HPDE6-E6E7 (cell line): ENCODE measurements around the gene RIPOR2.

ENCODE experiments used
- DNase-seq: peaks from one replicate; pipeline ENCODE4 v3.0.0; 2011; ENCODE audit warnings: missing footprints; ENCODE audit errors: extremely low spot score

Gene RIPOR2

DNA sequence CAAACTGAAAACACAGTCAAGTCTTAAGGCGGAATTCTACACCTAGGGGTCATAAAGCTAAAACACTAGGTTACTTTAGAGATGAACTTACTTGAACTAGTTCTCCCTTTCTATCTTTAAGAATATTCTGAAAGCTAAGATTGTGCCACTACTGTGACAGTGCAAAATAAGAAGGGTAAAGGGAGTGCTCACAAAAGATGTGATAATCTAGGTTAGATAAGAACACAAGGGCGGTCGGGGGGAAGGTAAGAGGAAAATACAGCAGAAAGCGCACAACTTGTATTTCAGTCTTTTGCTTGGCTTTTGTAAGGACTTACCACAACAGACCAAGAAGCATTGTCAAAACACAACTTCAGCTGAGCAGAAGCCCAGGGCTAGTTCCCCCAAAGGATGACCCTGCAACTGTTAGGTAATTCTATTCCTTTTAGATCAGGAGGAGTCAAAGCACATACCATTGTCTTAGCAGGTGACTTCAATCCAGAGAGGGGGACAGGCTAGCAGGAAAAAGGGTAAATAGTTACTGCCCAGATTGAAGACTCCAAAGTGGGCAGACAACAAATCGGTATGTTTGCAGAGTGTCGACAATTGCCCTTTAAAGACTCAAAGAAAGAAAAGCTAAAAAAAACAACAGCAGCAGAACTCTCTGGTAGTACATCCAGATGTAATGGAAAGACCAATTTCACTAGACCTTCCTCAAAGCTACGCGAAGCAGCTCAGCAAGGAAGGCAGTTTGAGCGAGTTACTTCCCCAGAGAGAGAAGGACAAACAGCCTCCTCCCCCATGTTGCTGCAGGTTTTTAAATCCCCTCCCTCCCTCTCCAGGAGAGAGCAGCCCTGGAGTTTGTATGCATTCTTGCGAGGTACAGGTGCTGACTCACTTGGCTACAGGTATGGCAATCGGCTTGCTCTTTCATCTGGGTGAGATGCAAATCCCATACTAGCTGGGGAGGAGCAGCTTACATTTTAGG, 59.0 kb downstream of the RIPOR2 start:
- no peak for DNase-seq

DNA sequence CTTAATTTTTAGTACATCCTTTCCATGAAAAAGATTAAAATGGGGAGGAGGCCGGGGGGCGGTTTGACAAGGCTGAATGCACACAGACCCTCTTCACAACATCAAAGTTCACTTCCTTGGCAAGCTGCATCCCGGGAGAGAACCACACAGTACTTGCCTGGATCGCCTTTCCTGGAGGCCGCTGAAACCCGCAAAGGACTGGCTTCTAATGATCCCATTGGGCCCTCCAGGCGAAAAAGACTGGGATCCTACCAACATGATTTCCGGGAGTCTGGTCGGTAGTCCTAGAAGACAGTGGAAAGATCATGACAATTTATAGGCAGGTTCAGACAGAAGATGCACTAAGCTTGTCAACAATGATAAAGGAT, 60.2 kb downstream of the RIPOR2 start:
- DNase-seq: no peak

DNA sequence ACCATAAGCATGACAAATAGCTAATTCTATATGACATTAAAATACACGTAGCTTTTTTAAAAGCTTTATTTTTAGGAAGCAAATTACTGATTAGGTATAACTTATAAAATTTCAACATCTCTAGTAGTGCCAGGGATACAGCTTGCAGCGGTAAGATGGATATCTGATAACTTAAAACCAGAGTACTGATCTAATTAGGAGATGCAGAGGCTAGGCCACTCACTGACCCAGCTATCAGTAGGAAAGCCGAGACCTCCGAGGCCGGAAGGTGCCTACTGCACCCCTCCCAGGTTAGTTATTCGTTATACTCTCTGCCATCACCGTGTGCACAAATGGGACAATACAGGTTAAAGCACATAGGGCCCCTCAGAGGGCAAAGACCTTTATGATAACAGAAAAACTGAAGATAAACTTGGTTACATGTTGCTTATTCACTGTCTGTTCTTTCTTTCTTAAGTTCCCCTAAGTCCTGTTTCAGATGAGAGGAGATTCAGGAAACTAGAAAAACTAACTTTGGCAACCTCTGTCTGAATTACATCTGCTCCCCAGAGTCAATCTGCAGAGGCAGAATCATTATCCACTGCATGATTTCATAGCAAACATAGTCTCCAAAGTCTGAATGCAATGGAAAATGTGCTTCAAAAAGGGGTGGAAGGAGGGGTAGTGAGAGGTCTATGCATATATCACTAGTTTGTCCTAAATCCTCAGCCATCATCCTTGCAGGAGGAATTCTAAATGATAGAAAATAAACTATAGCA, 60.8 kb downstream of the RIPOR2 start:
- no peak for DNase-seq

DNA sequence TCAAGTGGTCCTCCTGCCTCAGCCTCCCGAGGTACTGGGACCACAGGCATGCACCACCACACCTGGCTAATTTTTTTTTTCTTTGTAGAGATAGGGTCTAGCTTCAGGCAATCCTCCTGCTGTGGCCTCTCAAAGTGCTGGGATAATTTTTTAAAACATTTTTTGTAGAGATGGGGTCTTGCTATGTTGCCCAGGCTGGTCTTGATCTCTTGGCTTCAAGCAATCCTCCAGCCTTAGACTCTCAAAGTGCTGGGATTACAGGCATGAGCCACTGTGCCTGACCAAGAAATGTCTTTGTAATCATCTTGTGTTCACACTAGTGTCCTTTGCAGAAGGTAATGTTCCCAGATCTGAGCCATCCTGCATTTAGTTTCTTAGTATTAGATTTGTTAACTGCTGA, 61.6 kb downstream of the RIPOR2 start:
- DNase-seq: no peak

DNA sequence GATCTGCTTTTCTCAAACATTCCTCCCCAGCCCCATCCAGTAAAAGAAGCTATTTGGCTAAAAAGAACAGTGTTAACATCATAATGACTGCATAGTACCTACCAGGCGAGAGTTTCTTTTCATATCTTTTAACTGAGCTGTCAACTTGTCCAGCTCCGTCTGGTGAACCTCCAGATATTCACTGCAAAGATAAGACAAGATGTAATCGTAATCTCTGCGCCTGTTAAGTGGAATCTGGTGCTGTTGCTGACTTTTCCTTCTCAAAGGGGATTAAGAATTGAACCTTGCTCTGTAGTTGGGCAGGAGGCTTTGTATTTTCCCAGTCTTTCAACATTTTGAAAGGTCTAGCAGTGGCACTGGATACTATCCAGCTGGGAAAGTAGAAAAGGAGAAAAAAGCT, 63.0 kb downstream of the RIPOR2 start:
- no peak for DNase-seq

DNA sequence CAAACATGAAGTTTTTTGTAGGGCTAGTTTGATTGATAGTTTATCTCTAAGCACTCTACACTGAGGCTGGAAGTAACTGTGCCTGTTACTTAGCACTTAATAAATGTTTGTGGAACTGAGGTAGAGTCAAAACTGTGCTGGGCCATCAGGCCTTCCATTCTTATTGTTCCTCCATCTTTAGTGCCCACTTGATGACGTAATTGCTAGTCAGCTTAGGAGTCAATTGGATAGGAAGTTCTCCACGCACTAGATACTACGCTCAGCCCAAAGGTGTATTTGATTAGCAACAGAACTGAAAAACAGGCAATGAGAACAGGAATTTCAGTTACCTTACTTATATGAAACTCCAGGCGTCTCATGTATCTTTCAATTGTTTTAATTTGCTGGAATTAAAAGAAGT, 67.0 kb downstream of the RIPOR2 start:
- no peak for DNase-seq

DNA sequence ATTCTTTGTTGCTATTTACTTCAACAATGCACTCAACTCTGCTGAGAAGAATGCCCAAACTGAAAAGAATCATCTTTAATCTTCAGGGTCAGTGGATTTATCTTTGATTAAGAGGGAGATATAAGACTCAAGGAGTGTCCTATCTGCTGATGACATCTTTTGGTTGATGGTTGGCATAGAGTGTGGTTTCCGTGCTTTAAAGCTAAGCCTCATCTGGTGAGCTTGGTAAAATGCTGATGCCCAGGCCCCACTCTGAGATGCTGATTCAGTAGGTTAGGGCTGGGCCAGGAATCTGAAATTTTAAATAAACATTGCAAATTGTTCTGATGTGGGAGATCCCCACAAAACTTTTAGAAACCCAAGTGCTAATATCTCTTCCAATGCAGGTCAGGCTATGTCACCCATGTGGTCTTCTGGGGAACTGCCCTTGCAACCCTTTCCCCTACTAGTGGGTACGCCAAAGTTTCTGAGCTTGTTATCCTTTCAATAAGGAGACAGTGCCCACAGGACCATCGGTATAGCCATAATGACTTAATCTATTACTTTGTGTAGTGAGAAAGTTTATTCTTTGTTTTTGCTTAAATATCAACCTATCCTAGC, 68.6 kb downstream of the RIPOR2 start:
- DNase-seq: no peak

DNA sequence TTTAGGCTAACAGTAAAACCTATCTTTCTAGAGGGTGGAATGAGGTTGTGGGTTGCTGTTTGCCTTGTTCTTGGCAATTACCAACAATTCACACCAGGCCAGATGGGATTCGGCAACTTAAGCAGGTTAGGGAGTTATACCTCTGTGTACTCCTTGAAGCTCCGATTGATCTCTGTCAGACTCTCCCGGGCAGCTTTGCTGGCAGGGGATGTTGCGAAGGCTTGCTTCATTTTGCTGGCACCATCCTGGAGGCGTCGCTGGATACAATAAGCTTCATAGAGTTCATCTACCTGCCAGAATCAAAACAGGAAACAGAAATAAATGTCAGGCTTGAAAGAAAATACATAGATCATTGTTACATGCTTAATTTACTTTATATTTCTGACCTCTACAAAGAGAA, 70.6 kb downstream of the RIPOR2 start:
- no peak for DNase-seq

DNA sequence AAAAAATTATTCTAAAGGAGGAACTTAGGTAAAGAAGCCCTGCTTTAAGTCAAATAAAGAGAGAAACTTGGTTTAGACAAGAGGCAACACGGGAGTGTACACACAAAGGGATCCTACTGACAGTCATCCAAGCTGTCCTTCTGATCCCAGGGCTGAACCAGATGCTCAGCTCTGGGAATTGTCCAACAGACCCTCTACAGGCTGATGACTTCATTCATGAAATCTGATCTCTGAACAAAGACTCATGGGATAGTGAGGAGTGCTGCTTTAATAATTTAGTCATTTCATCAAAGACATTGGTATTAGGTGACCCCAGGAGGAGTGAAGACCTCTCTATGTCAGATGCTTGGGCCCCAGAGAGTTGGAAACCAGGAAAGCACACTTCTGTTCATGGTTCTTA, 71.4 kb downstream of the RIPOR2 start:
- no peak for DNase-seq

DNA sequence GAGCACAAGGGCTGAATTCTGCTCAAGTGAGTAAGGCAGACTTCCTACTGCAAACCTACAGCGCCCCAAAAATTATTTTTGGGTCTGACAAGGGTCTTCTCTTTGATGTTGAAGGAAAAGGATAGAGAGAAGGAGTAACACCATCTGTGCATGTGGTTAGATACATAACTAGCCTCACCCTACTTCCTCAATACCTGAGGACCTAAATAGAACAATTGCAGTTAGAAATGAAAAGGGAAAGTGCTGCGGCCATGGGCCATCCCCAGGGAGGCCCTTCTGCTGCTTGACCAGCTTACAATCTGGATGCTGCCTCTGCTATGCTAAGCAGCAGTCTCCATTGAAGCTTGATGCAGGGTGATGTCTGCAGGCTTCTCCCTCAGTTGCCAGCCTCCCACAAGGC, 73.8 kb downstream of the RIPOR2 start:
- DNase-seq: no peak

DNA sequence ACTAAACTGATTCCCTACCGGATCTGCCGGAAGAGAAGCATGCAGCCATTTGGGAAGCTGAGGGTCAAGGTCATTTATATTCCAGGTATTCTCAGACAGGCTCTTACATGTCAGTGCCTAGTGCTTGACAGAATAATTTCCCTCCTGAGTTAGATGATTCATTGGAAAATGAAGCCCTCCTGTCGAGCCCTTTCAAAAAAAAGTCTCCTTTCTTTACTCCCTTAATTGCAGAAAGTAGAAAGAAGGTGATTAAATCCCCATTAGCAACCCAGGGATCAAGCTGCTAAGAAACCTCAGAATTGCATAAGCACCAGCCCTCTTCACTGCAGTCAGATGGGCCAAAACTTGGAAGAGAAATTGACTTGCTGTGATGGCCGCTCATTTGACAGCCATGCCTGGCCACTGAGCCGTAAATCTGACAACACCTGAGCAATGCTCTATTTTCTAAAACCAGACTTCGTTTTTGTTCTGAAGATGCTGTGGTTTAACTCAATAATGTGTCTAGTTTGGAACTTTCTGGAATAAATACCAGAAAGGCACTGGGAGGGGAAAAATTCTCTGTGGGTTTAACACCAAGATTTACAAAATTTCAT, 76.1 kb downstream of the RIPOR2 start:
- no peak for DNase-seq

DNA sequence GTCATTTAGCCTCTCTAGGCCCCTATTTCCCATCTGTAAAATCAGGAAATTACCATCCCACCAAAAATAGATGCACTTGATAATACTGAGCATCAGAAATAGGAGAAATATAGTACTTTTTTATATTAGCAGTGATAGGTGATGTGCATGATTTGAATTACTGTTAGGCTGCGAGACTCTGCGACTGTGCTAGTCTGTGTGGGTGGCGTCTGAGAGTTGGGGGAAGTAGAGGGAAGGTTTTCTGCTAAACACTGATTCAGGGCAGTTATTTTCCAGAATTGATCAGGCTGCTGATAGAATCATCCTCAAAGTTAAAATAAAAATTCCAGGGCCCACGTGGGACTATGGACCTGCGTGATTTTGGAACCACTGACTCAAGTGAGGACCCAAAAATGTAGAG, 76.6 kb downstream of the RIPOR2 start:
- no peak for DNase-seq

DNA sequence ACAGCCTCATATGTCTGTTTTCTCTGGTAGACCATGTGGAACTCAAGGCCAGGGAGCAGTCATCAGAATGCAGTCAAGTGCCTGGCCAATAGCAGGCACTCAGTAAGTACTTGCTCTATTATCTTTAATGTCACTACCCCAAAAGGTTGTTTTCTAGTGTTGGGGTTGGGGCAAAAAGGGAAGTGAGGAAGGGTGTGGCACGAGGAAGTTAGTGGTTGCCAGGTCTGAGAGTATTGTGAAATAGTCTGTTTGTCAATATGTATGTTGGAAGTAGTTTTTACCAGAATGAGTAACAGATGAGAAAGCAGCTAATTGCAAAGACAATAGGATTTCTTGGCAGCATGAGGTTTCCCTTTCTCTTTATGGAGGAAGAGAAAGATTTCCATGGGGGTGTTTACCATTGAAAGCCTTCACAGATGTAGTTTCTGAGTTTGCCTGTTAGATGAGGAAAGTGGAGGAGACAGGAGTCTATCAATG, 77.5 kb downstream of the RIPOR2 start:
- peak; percentile 74 for DNase-seq

DNA sequence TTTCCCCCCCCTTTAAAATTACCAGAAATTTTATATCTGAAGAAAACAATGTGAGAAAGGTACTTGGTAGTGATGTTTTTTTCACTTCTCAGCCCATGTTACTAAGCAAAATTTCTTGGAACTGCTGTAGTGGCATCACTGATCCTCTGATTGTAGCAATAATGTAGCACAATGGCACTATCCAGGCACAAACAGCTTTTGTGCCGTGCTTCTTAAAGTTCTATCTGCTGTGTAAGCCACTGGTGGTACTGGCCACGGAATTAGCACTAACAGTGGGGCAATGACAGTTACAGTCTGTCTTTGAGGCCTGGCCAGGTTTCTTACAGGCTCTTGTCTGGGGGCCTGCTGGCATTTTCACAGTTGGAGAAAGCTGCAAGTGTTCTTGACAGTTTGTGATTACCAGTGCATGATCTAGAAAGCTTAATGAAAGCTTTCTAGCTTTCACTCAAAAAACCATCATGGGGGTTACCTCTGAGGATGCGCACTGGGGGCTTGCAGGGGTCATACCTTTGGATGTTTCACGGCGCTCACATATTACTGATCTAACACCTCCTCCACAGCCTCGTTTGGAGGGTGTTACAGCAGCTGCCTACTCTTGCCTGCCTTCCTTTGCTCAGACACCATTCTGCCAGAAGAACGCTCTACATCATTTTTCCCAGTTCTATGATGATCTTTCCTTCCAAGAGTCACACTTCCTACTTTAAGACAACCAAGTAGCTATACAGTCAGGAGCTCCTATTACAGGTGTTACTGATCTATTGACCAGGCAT, 78.7 kb downstream of the RIPOR2 start:
- DNase-seq: no peak

DNA sequence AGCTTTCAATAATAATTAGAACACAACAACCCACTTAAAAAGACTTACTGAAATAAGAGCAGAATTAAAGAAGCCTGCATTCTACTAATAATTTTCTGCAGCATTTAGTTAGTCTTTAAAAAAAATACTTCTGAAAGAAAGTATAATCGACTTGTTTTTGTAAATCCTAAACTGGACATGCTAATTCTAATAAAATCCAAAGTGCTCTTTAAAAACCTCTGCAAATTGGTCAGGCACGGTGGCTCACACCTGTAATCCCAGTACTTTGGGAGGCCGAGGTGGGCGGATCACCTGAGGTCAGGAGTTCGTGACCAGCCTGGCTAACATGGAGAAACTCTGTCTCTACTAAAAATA, 79.5 kb downstream of the RIPOR2 start:
- DNase-seq: no peak

DNA sequence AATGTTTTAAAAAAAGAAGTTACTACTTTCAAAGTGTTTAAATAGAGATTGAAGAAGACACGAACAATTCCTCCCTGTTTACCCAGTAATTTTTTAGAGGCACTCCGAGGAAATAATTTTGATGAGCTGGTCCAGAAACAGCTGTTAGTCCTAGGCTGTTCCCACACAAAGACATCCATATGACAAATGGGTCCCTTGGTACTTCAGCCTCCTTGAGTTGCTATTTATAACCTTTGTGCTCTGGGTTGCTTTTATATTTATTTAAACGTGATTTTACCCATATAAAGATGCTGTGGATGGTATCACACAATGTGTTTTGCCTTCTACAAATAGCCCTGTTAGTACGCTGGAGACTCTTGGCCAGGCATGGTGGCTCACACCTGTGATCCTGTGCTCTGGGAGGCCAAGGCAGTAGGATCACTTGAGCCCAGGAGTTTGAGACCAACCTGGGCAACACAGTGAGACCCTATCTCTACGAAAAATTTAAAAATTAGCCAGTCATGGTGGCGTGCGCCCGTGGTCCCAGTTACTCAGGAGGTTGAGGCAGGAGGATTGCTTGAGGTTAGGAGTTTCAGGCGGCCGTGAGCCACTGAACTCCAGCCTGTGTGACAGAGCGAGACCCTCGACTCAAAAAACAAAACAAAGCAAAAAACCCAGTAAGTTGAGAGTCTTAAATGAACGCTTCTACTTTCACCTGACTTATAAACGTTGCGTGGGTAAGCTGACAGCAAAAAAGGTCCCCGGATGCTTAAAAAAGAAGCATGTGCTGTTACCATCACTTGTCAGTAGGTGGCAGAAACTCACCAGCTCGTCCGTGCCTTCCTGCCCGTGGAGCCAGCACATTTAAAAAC, 80.1 kb downstream of the RIPOR2 start:
- peak; percentile 67 for DNase-seq

DNA sequence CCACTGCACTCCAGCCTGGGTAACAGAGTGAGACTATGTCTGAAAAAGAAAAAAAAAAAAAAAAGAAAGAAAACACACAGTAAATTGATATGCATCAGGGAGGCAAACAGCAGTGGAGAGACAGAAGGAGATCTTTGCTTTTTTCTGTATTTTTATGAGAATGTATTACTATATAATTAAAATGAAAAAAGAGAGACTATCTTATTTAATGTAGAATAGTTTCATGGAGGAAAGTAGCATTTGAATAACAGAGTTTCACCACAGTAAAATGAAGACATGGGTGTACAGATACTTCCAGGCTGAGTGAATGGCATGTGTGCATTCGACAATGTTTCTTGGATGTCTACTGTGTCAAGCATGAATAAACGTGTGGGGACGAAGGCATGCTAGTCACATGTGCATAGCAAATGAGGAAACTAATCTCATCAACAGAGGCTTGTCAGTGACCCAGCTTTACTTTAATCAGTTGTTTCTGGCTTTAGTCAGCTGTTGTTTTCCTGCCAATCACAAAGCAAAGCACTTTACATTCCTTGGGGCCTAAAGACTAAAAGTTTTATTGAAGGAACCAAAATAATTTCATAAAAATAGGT, 81.6 kb downstream of the RIPOR2 start:
- DNase-seq: no peak

DNA sequence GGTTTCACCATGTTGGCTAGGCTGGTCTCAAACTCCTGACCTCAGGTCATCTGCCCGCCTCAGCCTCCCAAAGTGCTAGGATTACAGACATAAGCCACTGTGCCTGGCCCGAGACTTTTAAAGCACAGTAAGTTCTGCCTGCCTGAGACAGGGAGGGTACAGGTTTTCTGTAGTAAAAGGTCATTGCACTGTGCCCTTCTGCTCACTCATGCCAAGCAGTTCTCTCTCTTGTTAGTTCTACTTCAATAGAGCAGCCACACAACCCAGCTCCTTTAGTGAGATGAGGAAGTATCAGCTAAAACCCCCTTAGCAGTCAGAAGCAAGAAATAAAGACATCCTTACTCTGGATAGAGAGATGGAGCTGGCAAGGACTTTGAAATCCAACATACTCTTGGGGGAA, 84.7 kb downstream of the RIPOR2 start:
- DNase-seq: no peak

DNA sequence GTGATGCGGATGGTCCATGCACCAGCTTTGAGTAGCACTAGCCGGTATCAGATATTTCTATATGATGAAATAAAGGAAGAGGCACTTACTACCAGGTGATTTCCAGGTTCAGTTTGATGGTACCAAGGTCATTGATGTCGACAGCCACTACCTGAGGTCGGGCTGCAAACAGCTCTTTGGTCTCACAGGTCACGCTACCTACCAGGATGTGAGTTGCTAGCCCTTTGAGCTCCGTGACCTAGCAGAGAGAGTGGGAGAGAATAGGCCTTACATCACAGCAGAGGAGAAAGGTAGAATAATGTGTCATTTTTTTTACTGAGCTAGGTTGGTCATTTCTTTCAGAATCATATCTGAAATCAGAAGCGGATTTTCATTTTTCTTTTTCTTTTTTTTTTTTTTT, 86.0 kb downstream of the RIPOR2 start:
- no peak for DNase-seq

DNA sequence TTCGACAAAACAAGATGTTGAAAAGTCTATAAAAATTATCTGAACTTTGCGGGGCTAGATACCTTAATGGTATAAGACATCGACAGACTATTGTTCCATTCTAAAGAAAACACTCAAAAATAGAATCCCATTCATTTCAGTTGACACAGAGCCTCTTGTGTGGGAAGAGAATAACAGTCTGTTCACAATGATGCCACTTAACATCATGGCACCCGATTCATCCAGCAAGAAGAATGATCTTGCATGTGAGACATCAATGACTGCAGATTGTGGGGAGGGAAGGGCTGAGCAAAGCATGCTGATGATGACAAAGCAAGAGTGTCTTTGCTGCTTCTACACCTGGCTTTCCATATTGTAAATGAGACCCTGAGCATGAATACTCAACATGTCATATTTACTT, 87.3 kb downstream of the RIPOR2 start:
- DNase-seq: no peak
